Effector memory CD4-positive, alpha-beta T cell (primary cell): ENCODE data around the gene LHX3.
A peak's percentile ranks its signal among the peaks of the same experiment; 100 is the strongest.

Experiments used
- DNase-seq, 3 donors: peaks; one replicate each; pipeline ENCODE4 v3.0.0-alpha.2; 2020
- H3K27ac ChIP-seq: 2 replicates; pipeline ENCODE4 v1.7.0; 2013; ENCODE audit warnings: mild to moderate bottlenecking, low read length, moderate library complexity; ENCODE audit not compliant: insufficient read depth, poor library complexity, severe bottlenecking
- H3K27me3 ChIP-seq: replicated peaks from 2 replicates; pipeline ENCODE4 v1.7.0; 2013; ENCODE audit warnings: mild to moderate bottlenecking, low read length; ENCODE audit not compliant: insufficient read depth, control insufficient read depth, poor library complexity, severe bottlenecking
- H3K36me3 ChIP-seq: 2 replicates; pipeline ENCODE4 v1.7.0; 2013; ENCODE audit warnings: mild to moderate bottlenecking, low read length, moderate library complexity; ENCODE audit not compliant: control insufficient read depth, insufficient read depth
- H3K4me1 ChIP-seq: 2 replicates; pipeline ENCODE4 v1.7.0; 2013; ENCODE audit warnings: low read length, mild to moderate bottlenecking; ENCODE audit not compliant: control insufficient read depth, insufficient read depth, poor library complexity, severe bottlenecking
- H3K4me3 ChIP-seq: 2 replicates; pipeline ENCODE4 v1.7.0; 2013; ENCODE audit warnings: low read length, low read depth, mild to moderate bottlenecking; ENCODE audit not compliant: insufficient read depth, poor library complexity, severe bottlenecking
- H3K9me3 ChIP-seq: 2 replicates; pipeline ENCODE4 v1.7.0; 2013; ENCODE audit warnings: mild to moderate bottlenecking, low read length, moderate library complexity; ENCODE audit not compliant: control insufficient read depth

LHX3 gene

GRCh38 chr9:136226680-136227407 is 21.9 kb upstream of the LHX3 start:
- Histone ChIP-seq H3K27me3 (no peaks in the 10 kb centered on the region), H3K36me3 (peaks cover 21% of the 10 kb centered on the region), H3K4me1 (peaks cover 7% of the 10 kb centered on the region)

GRCh38 chr9:136225748-136226679 is 21.1 kb upstream of the LHX3 start:
- Histone ChIP-seq H3K9me3 (no peaks in the 10 kb centered on the region), H3K36me3 (peaks cover 27% of the 10 kb centered on the region), H3K4me3 (no peak overlapping the region), H3K27me3 (no peaks in the 10 kb centered on the region), H3K27ac (peak overlapping the region; percentile 73), H3K4me1 (peaks cover 7% of the 10 kb centered on the region)
- peak; percentile 24 to 62 (median 52) for DNase-seq

More at GRCh38 chr9:136226680-136227407, 21.9 kb upstream of the LHX3 start:
- no peaks in the 10 kb centered on the region for H3K9me3 ChIP-seq
- DNase-seq, result no peak
- H3K27ac ChIP-seq, result no peak overlapping the region
- H3K4me3 ChIP-seq, result no peak overlapping the region

DNA sequence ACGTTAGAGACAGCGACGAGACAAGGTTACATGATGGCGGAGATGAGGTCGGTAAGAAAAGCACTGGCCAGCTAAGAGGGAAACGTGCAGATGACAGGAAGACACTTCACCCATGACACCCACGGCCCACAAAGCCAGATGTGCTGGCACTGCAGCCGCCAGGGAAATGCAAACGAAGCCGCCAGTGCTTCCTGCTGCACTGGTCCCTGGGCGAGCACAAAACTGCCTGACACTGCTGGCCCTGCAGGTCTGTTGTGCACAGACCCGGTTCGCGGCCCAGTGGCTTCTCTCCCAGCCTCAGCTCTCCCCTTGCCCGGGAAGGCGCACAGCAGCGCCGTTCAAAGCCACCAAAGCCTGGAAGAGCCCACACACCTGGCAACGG is 20.4 kb upstream of the LHX3 start:
- H3K4me3 ChIP-seq, result no peak overlapping the region
- peak overlapping the region; percentile 73 for H3K27ac ChIP-seq
- H3K4me1 ChIP-seq, result peaks cover 7% of the 10 kb centered on the region
- no peaks in the 10 kb centered on the region for H3K27me3 ChIP-seq
- DNase-seq, result peak in 2 of 3 donors; percentile 21 to 44
- H3K36me3 ChIP-seq, result peaks cover 27% of the 10 kb centered on the region
- no peaks in the 10 kb centered on the region for H3K9me3 ChIP-seq

DNA sequence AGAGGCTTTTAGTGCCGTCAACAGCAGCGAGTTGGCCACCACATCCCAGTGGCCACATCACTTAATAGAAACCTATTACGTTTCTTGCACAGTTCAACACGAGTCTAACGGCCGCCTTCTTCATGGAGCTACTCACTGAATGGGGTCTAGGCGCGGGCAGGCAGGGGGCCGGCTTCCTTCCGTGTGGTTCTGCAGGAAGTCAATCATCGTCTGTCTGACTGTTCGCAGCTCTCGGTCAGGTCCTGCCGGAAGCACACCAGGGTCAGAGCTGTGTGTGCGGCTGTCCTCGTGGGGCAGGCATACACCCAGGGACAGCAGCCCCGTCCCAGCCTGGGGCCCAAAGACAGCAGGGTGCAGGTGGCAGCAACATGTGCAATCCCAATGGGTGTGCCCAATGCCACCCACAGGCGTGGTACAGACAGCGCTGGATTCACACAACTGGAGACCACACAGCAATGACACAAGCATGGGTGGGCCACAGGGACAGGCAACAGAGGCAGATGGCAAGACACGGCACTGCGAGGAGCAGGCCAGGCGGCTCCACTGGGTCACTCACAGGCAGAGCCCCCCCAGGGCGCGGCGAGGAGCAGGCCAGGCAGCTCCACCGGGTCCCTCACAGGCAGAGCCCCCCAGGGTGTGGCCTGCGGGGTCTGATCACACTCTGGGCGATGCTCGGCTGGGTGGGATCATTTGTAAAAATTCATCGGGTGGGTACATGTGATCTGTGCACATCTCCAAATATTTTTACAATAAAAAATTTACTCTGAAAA is 19.1 kb upstream of the LHX3 start:
- H3K27ac ChIP-seq, result peak overlapping the region; percentile 73
- H3K36me3 ChIP-seq, result peaks cover 34% of the 10 kb centered on the region
- no peaks in the 10 kb centered on the region for H3K27me3 ChIP-seq
- no peak for DNase-seq
- H3K4me1 ChIP-seq, result peaks cover 7% of the 10 kb centered on the region
- H3K4me3 ChIP-seq, result no peak overlapping the region
- H3K9me3 ChIP-seq, result no peaks in the 10 kb centered on the region

DNA sequence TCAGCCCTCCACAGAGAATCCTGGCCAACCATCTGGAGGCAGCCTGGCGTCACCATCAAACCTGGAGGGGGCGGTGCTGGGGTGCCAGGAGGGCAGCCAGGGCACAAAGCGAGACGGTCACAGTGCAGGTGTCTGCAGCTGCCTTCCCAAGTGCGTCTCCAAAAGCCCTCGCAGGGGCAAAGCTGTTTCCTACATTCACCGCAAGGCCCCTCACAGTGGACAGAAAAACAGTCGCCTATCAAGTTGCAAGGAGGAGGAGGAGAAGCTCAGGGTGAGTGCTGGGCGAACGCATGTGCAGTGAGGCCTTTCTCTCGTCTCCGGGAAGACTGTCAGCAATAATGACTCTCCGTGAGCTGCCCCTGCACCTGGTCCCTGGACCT is 18.0 kb upstream of the LHX3 start:
- H3K4me3 ChIP-seq, result no peak overlapping the region
- H3K36me3 ChIP-seq, result peaks cover 46% of the 10 kb centered on the region
- peaks cover 7% of the 10 kb centered on the region for H3K4me1 ChIP-seq
- H3K9me3 ChIP-seq, result no peaks in the 10 kb centered on the region
- H3K27ac ChIP-seq, result no peak overlapping the region
- DNase-seq, result no peak
- H3K27me3 ChIP-seq, result no peaks in the 10 kb centered on the region

DNA sequence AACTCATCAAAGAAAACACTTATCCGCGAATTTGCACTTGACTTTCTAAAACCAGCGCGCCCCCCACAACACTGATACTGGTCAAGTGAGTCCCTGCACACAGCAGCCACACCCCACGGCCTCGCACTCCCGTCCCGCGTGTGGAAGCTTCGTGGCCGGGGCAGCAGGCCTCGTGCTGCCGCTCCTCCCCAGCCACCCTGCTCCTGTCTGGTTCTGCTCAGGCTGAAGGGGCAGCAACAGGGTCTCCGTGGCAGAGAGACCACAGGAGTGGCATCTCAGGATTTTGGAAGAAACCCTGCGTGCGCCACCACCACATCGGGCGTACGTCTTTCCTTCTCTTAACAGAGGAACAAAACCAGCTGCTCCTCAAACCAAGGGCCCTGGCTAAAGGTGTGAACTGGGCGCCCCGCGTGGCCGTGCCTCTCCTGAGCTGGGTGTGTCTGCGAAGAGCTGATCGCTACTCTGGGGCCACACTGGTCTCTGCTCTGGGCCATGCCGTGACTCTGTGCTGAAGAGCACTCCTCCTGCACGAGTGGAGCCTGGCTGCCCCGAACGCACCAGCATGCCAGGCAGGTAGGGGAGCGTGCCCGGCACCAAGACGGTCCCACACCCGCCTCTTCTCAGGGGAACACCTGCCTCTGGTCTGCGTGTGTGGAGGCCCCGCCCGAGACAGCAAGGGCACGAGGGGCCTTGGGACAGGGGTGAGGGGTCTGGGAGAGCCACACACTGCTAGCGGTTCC is 17.4 kb upstream of the LHX3 start:
- Histone ChIP-seq H3K36me3 (peaks cover 47% of the 10 kb centered on the region), H3K27ac (no peak overlapping the region), H3K4me1 (peaks cover 7% of the 10 kb centered on the region), H3K9me3 (no peaks in the 10 kb centered on the region), H3K4me3 (no peak overlapping the region), H3K27me3 (no peaks in the 10 kb centered on the region)
- no peak for DNase-seq

DNA sequence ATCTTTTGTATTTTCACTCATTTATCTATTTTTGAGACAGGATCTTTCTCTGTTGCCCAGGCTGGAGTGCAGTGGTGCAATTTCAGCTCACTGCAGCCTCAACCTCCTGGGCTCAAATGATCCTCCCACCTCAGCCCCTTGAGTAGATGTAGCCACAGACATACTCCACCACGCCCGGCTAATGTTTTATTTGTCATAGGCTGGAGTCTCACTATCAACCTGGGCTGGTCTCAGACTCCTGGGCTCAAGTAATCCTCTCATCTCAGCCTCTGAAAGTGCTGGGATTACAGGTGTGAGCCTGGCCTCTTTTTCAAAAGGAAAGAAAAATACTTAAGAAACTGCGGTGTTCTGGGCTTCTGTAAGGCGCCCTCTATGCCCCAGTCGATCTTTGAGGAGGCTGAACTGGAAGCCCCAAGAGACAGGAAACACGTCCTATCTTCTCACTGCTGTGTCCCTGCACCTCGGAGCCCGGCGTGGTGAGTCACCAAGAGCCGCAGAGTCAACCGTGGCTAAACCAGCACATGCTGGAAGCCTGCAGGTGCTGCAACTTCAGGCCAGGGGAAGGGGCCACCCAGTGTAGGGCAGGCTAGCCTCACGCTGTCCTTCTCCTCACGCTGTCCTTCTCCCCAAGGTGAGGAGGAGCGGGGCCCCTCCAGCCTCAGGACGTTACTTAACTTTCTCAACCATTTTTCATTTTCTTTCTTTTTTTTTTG is 15.2 kb upstream of the LHX3 start:
- H3K36me3 ChIP-seq, result peaks cover 58% of the 10 kb centered on the region
- DNase-seq, result peak in 1 of 3 donors; percentile 44
- H3K4me3 ChIP-seq, result no peak overlapping the region
- H3K27ac ChIP-seq, result no peak overlapping the region
- H3K27me3 ChIP-seq, result no peaks in the 10 kb centered on the region
- peaks cover 7% of the 10 kb centered on the region for H3K4me1 ChIP-seq
- no peaks in the 10 kb centered on the region for H3K9me3 ChIP-seq

- Histone ChIP-seq H3K27ac (no peak overlapping the region), H3K4me3 (no peak overlapping the region), H3K36me3 (peaks cover 67% of the 10 kb centered on the region), H3K9me3 (no peaks in the 10 kb centered on the region), H3K4me1 (peaks cover 5% of the 10 kb centered on the region), H3K27me3 (no peaks in the 10 kb centered on the region)
- no peak for DNase-seq
These were observed 14.3 kb upstream of the LHX3 start for GRCh38 chr9:136219276-136219675.

DNA sequence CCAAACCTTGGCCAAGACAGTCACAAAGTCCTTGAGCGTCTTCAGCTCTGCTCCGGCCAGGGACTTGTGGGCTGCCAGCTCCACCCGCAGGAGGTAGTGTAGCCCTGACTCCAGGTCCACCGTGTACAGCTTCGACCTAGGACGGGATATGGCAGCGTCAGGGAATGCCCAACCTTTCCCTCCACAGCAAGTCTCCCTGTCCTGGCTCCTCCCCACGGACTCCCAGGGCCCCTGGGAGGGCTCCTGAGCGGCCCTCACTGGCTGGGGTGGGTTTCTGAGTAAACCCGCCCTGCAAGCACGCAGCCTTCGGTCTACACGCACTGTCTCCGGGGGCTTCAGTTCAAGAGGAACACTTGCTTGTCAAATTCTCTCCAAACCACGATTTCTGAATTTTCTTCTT is 13.7 kb upstream of the LHX3 start:
- Histone ChIP-seq H3K9me3 (no peaks in the 10 kb centered on the region), H3K27me3 (no peaks in the 10 kb centered on the region), H3K4me3 (no peak overlapping the region), H3K27ac (no peak overlapping the region), H3K36me3 (peaks cover 66% of the 10 kb centered on the region), H3K4me1 (no peaks in the 10 kb centered on the region)
- no peak for DNase-seq
